Esophagus squamous epithelium (tissue), 5 donors: ENCODE measurements around the gene CALN1. TPM values are rescaled to one million over a fixed set of nuclear protein-coding genes. Genes with fewer than 3 reads are reported as not detected.

Experiments used
- DNase-seq: peaks from one replicate; lab custom pipeline; 2025; lab: John Stamatoyannopoulos, UW
- H3K27ac ChIP-seq, 4 donors: fragments of 200-600 bp; sonication (generic); one replicate each; pipeline ENCODE4 v1.5.1; 2016 to 2019; ENCODE audit warnings: mild to moderate bottlenecking in 1 of 4
- H3K27me3 ChIP-seq, 4 donors: fragments of 200-600 bp; sonication (generic); 1 replicate in 3 of 4; 2 replicates in 1 of 4; pipeline versions ENCODE4 v1.5.1 to v1.6.0; 2017 to 2021; ENCODE audit warnings: antibody characterized with exemption in 1 of 4
- H3K36me3 ChIP-seq, 3 donors: fragments of 200-600 bp; sonication (generic); one replicate each; pipeline ENCODE4 v1.5.1; 2016 to 2019
- H3K4me1 ChIP-seq, 3 donors: fragments of 200-600 bp; sonication (generic); one replicate each; pipeline ENCODE4 v1.5.1; 2017 to 2019
- H3K4me3 ChIP-seq, 4 donors: fragments of 200-600 bp; sonication (generic); 1 replicate in 3 of 4; 2 replicates in 1 of 4; pipeline ENCODE4 v1.5.1; 2016 to 2019; ENCODE audit warnings: mild to moderate bottlenecking in 2 of 4, moderate library complexity in 1 of 4
- H3K9me3 ChIP-seq, 3 donors: fragments of 200-600 bp; sonication (generic); one replicate each; pipeline ENCODE4 v1.5.1; 2016 to 2019
- POLR2A ChIP-seq, 4 donors: fragments of 450-650 bp; IDR thresholded peaks; one replicate each; pipeline ENCODE4 v1.6.1; 2017; ENCODE audit warnings: antibody characterized with exemption in 4 of 4, mild to moderate bottlenecking in 4 of 4, moderate library complexity in 3 of 4
- WGBS, 2 donors: methylation state at CpG; one replicate each; pipeline ENCODE4 v1.1.5; 2018; 5-methylcytosine and 5-hydroxymethylcytosine counted together
- intact Hi-C: fragments of 100-400 bp; cut with DNase I; formaldehyde crosslinking; loops from one replicate; pipeline ENCODE4 v1.15.0; 2022
- total RNA-seq, 4 donors: library from RNA; depleted of rRNA; stranded (reverse); fragments of >200 nt; gene quantifications; one replicate each; pipeline ENCODE4 v1.1.0, GENCODE V29; 2016
- TF ChIP-seq, protein P1 (sequence below), 6 experiments: fragments of 450-650 bp in 4 of 6; fragments of 200-600 bp in 2 of 6; sonication (generic) in 2 of 6; IDR thresholded peaks; one replicate each; pipeline ENCODE4 v1.5.1; 2016 to 2019; ENCODE audit warnings: antibody characterized with exemption in 6 of 6, mild to moderate bottlenecking in 4 of 6, moderate library complexity in 4 of 6
- donor health status: DM: yes; HTN: yes; CAD: no.

Gene CALN1
- total RNA-seq, 4 donors from 2014 or later, result 0.83 TPM; not detected in 3

DNA sequence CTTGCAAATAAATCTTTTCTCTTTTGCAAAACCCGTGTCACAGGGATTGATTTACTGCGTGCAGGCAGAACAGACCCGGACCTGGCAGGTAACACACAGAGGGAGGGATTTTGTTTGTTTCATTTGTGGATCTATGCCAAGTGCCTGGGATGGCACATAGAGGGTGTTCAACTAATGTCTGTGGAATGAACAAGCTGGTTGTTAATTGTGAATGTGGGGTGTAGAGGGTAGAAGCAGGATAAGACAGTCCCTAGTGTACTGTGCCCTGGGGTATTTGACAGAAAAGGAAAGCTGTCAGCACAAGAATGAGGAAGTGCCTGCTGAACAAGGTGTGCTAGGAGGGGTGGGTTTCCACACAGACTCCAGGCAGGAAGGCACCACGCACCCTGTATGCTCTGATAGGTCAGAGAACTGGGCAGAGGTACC is 331.8 kb downstream of the CALN1 start:
- 33 to 53% methylated on average over 2 to 4 of the region's 4 CpGs for WGBS, 2 donors

DNA sequence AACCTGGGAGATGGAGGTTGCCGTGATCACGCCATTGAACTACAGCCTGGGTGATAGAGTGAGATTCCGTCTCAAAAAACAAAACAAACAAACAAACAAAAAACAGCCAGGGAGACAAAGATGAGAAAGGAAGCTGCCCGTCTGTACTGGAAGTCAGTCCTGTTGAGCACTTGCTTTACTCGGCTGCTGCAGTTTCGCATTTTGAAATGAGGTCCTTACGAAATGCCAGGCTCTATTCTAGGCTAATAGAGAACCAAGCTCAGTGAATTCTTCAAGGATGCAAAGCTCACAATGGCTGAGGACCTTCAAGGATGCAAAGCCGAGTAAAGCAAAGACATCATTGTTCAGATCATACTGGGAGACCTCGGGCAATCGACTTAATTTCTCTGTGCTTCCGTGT is 333.3 kb downstream of the CALN1 start:
- 81 to 90% methylated on average over 11 of the region's 11 CpGs for WGBS, 2 donors
- Histone ChIP-seq H3K4me3 (no peak overlapping the region), H3K27ac (no peak overlapping the region), H3K36me3 (no peaks in the 10 kb centered on the region), H3K9me3 (no peaks in the 10 kb centered on the region), H3K4me1 (no peaks in the 10 kb centered on the region), H3K27me3 (no peaks in the 10 kb centered on the region)
- intact Hi-C loops, result no loop called here
- TF ChIP-seq, protein P1, sequence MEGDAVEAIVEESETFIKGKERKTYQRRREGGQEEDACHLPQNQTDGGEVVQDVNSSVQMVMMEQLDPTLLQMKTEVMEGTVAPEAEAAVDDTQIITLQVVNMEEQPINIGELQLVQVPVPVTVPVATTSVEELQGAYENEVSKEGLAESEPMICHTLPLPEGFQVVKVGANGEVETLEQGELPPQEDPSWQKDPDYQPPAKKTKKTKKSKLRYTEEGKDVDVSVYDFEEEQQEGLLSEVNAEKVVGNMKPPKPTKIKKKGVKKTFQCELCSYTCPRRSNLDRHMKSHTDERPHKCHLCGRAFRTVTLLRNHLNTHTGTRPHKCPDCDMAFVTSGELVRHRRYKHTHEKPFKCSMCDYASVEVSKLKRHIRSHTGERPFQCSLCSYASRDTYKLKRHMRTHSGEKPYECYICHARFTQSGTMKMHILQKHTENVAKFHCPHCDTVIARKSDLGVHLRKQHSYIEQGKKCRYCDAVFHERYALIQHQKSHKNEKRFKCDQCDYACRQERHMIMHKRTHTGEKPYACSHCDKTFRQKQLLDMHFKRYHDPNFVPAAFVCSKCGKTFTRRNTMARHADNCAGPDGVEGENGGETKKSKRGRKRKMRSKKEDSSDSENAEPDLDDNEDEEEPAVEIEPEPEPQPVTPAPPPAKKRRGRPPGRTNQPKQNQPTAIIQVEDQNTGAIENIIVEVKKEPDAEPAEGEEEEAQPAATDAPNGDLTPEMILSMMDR (IDR thresholded peaks at IDR 0.05), result no peak
- TF ChIP-seq POLR2A (IDR thresholded peaks at IDR 0.05), result no peak
- no peak for DNase-seq

More for the DNA sequence above, 331.8 kb downstream of the CALN1 start:
- intact Hi-C loops, result no loop called here
- no peaks in the 10 kb centered on the region for H3K4me1 ChIP-seq
- no peaks in the 10 kb centered on the region for H3K27me3 ChIP-seq
- no peaks in the 10 kb centered on the region for H3K36me3 ChIP-seq
- no peaks in the 10 kb centered on the region for H3K9me3 ChIP-seq
- H3K27ac ChIP-seq, result no peak overlapping the region
- DNase-seq, result no peak
- H3K4me3 ChIP-seq, result no peak overlapping the region
- TF ChIP-seq, protein P1 (IDR thresholded peaks at IDR 0.05), result no peak
- no peak for TF ChIP-seq POLR2A (IDR thresholded peaks at IDR 0.05)

DNA sequence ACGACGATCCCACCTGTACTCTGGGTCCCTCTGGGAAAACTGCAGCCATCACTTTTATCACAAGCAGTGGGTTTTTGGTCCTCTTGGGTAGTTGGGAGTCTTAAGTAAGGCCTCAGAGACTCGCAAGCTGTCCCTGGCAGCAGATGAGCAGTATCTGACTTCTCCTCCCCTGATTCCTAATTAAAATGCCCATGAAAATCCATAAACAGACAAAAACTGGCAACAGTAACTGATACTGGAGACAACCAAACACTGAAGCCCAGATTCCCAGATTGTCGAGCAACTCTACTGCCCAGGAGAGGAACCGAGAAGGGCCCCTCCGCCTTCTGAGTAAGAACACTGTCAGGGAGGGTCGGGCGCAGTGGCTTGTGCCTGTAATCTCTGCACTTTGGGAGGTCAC is 333.8 kb downstream of the CALN1 start:
- intact Hi-C loops, result no loop called here
- H3K27ac ChIP-seq, result no peak overlapping the region
- H3K27me3 ChIP-seq, result no peaks in the 10 kb centered on the region
- no peaks in the 10 kb centered on the region for H3K4me1 ChIP-seq
- no peaks in the 10 kb centered on the region for H3K9me3 ChIP-seq
- DNase-seq, result no peak
- H3K4me3 ChIP-seq, result no peak overlapping the region
- TF ChIP-seq, protein P1 (IDR thresholded peaks at IDR 0.05), result no peak
- TF ChIP-seq POLR2A (IDR thresholded peaks at IDR 0.05), result no peak
- 85 to 92% methylated on average over 3 to 8 of the region's 8 CpGs for WGBS, 2 donors
- no peaks in the 10 kb centered on the region for H3K36me3 ChIP-seq

DNA sequence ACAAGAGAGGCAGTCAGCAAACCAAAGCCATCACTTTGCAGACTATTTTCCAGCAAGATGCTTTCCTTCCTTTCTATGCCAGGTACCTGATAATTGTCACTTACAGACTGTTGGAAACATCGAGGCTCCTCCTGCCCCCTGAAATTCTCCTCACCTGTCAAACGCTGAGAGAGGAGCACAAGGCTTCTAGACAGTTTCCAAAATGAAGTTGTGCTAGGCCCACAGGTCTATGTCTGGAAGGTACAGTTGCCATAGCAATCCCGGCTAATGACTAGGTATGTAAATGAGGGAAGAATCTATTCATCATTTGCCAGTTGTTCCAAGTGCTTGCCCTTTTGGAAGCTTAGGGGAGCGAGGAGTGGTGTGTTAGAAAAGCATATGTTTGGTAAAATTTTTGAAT is 334.4 kb downstream of the CALN1 start:
- WGBS, 2 donors, result 70 to 75% methylated on average over 3 to 4 of the region's 4 CpGs
- no peaks in the 10 kb centered on the region for H3K4me1 ChIP-seq
- intact Hi-C loops, result no loop called here
- no peak for TF ChIP-seq POLR2A (IDR thresholded peaks at IDR 0.05)
- TF ChIP-seq, protein P1 (IDR thresholded peaks at IDR 0.05), result no peak
- no peak for DNase-seq
- H3K36me3 ChIP-seq, result no peaks in the 10 kb centered on the region
- H3K27me3 ChIP-seq, result no peaks in the 10 kb centered on the region
- no peaks in the 10 kb centered on the region for H3K9me3 ChIP-seq
- no peak overlapping the region for H3K27ac ChIP-seq
- no peak overlapping the region for H3K4me3 ChIP-seq

DNA sequence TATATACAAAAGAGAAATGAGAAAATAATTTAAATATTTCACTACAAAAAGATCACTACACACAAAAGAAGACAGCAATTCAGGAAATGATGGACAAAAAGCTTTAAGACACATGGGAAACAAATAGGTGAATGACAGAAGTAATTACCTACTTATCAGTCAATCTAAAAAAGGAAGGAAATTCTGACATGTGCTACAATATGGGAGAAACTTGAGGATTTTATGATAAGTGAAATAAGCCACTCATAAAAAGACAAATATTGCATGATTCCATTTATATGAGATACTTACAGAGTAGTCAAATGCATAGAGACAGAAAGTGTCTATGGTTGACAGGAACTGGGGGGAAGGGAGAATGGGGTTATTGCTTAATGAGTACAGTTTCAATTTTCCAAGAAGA is 339.2 kb downstream of the CALN1 start:
- Histone ChIP-seq H3K36me3 (no peaks in the 10 kb centered on the region), H3K9me3 (no peaks in the 10 kb centered on the region), H3K4me3 (no peak overlapping the region), H3K27me3 (no peaks in the 10 kb centered on the region), H3K4me1 (no peaks in the 10 kb centered on the region), H3K27ac (no peak overlapping the region)
- intact Hi-C loops, result no loop called here
- TF ChIP-seq, protein P1 (IDR thresholded peaks at IDR 0.05), result no peak
- TF ChIP-seq POLR2A (IDR thresholded peaks at IDR 0.05), result no peak
- DNase-seq, result no peak
